WERI-Rb-1 (cell line): ENCODE results near the gene AHRR.

Source experiments
- DNase-seq: peaks from one replicate; pipeline ENCODE4 v3.0.0-alpha.2; 2020
- H3K27ac ChIP-seq: fragments of 250-450 bp; sonication (Bioruptor Pico); 2 replicates; pipeline ENCODE4 v1.5.1; 2020; ENCODE audit warnings: mild to moderate bottlenecking, moderate library complexity
- H3K27me3 ChIP-seq: fragments of 250-450 bp; sonication (Bioruptor Pico); 2 replicates; pipeline ENCODE4 v1.5.1; 2021; ENCODE audit warnings: mild to moderate bottlenecking, low read depth, moderate library complexity; ENCODE audit not compliant: insufficient read depth, severe bottlenecking
- H3K36me3 ChIP-seq: fragments of 250-450 bp; sonication (Bioruptor Pico); 2 replicates; pipeline ENCODE4 v1.5.1; 2020; ENCODE audit warnings: mild to moderate bottlenecking, moderate library complexity
- H3K4me3 ChIP-seq: 2 replicates; pipeline ENCODE4 v1.5.1; 2011; ENCODE audit warnings: low read depth, mild to moderate bottlenecking, control low read depth, low read length
- H3K9me3 ChIP-seq: fragments of 250-450 bp; sonication (Bioruptor Pico); 2 replicates; pipeline ENCODE4 v1.5.1; 2021; ENCODE audit warnings: mild to moderate bottlenecking, moderate library complexity; ENCODE audit not compliant: severe bottlenecking
- CTCF ChIP-seq: IDR thresholded peaks from 2 replicates; pipeline ENCODE4 v1.5.1; 2011; ENCODE audit warnings: low read depth, mild to moderate bottlenecking, control low read depth, inconsistent platforms, low read length

AHRR gene

GRCh38 chr5:421901-422300, 100.4 kb downstream of the AHRR start:
- Histone ChIP-seq H3K36me3 (no peaks in the 10 kb centered on the region), H3K27ac (no peak overlapping the region), H3K27me3 (no peaks in the 10 kb centered on the region), H3K4me3 (no peak overlapping the region), H3K9me3 (no peaks in the 10 kb centered on the region)
- no peak for TF ChIP-seq CTCF
- DNase-seq = no peak

- H3K4me3 ChIP-seq = no peak overlapping the region
- H3K27me3 ChIP-seq = no peaks in the 10 kb centered on the region
- H3K27ac ChIP-seq = no peak overlapping the region
- DNase-seq = no peak
- TF ChIP-seq CTCF = no peak
- H3K9me3 ChIP-seq = no peaks in the 10 kb centered on the region
- no peaks in the 10 kb centered on the region for H3K36me3 ChIP-seq
Observed at GRCh38 chr5:422323-423232, 101.1 kb downstream of the AHRR start.

- no peak for DNase-seq
- Histone ChIP-seq H3K4me3 (no peak overlapping the region), H3K27me3 (no peaks in the 10 kb centered on the region), H3K9me3 (no peaks in the 10 kb centered on the region), H3K27ac (no peak overlapping the region), H3K36me3 (no peaks in the 10 kb centered on the region)
- TF ChIP-seq CTCF = no peak
Observed at GRCh38 chr5:423233-423565, 101.7 kb downstream of the AHRR start.

- H3K27me3 ChIP-seq = no peaks in the 10 kb centered on the region
- H3K4me3 ChIP-seq = no peak overlapping the region
- DNase-seq = no peak
- H3K9me3 ChIP-seq = no peaks in the 10 kb centered on the region
- no peaks in the 10 kb centered on the region for H3K36me3 ChIP-seq
- no peak for TF ChIP-seq CTCF
- H3K27ac ChIP-seq = no peak overlapping the region
Observed at GRCh38 chr5:423626-424261, 102.2 kb downstream of the AHRR start.

- no peaks in the 10 kb centered on the region for H3K27me3 ChIP-seq
- DNase-seq = no peak
- no peaks in the 10 kb centered on the region for H3K9me3 ChIP-seq
- no peak for TF ChIP-seq CTCF
- no peak overlapping the region for H3K4me3 ChIP-seq
- no peak overlapping the region for H3K27ac ChIP-seq
- no peaks in the 10 kb centered on the region for H3K36me3 ChIP-seq
Observed at GRCh38 chr5:424301-425110, 103.0 kb downstream of the AHRR start.
